HUES64 (cell line): ENCODE data around the gene MCM8.

Source experiments
- H3K27ac ChIP-seq: 2 replicates; pipeline ENCODE4 v1.7.0; 2013; ENCODE audit warnings: low read depth, low read length, inconsistent platforms
- H3K27me3 ChIP-seq: 2 replicates; pipeline ENCODE4 v1.6.1; 2013; ENCODE audit warnings: mild to moderate bottlenecking, low read length; ENCODE audit not compliant: insufficient read depth
- H3K36me3 ChIP-seq: 2 replicates; pipeline ENCODE4 v1.6.1; 2013; ENCODE audit warnings: mild to moderate bottlenecking, low read length; ENCODE audit not compliant: insufficient read depth
- H3K4me1 ChIP-seq: 2 replicates; pipeline ENCODE4 v1.6.1; 2013; ENCODE audit warnings: mild to moderate bottlenecking, low read length, moderate library complexity; ENCODE audit not compliant: insufficient read depth
- H3K4me3 ChIP-seq: 2 replicates; pipeline ENCODE4 v1.5.1; 2013; ENCODE audit warnings: mild to moderate bottlenecking, low read length, moderate library complexity
- H3K9ac ChIP-seq: 2 replicates; pipeline ENCODE4 v1.6.1; 2013; ENCODE audit warnings: mild to moderate bottlenecking, low read depth, low read length
- H3K9me3 ChIP-seq: 2 replicates; pipeline ENCODE4 v1.6.1; 2013; ENCODE audit warnings: low read depth, low read length; ENCODE audit not compliant: insufficient read depth
- WGBS: fragments of 150-250, 120-280 bp; methylation state at CpG from one replicate; pipeline ENCODE4 v1.1.7; 2013; ENCODE audit warnings: missing lambda C conversion rate; 5-methylcytosine and 5-hydroxymethylcytosine counted together

The MCM8 gene

DNA sequence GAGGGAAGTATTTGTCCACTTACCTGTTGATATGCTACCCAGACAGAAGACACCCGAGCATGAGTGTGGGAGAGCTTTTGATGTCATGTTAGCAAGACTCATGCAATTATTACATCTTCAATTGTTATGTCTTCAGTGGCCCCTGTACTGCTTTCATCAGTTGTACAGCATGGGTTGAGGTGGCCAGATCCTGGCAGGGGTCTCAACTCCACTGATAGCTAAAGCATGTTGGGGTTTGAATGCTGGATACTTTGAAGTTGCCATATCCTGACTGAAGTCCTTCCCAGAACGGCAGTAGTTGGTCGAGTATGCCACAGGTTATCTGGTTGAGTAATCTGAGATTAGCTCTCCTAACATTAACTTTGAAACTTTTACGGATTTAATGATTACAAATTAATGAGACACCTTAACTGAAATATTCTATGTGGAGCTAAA, 56.7 kb downstream of the MCM8 start:
- H3K36me3 ChIP-seq: peaks cover 26% of the 10 kb centered on the region
- H3K4me3 ChIP-seq: peak overlapping the region; percentile 92
- no peaks in the 10 kb centered on the region for H3K9me3 ChIP-seq
- peaks cover 22% of the 10 kb centered on the region; the same call in 1 of the 2 replicates for H3K4me1 ChIP-seq
- WGBS: 31% methylated on average over 3 of the region's 4 CpGs
- H3K27ac ChIP-seq: no peak overlapping the region
- peak overlapping the region; percentile 90 for H3K9ac ChIP-seq
- H3K27me3 ChIP-seq: no peaks in the 10 kb centered on the region

- 68% methylated on average over 3 of the region's 3 CpGs for WGBS
- Histone ChIP-seq H3K27ac (no peak overlapping the region), H3K36me3 (peaks cover 31% of the 10 kb centered on the region), H3K4me3 (peak overlapping the region; percentile 92), H3K4me1 (peaks cover 22% of the 10 kb centered on the region; the same call in 1 of the 2 replicates), H3K9me3 (no peaks in the 10 kb centered on the region), H3K9ac (peak overlapping the region; percentile 90; the same call in 1 of the 2 replicates), H3K27me3 (no peaks in the 10 kb centered on the region)
Observed at GRCh38 chr20:6007529-6008103, 57.2 kb downstream of the MCM8 start.

DNA sequence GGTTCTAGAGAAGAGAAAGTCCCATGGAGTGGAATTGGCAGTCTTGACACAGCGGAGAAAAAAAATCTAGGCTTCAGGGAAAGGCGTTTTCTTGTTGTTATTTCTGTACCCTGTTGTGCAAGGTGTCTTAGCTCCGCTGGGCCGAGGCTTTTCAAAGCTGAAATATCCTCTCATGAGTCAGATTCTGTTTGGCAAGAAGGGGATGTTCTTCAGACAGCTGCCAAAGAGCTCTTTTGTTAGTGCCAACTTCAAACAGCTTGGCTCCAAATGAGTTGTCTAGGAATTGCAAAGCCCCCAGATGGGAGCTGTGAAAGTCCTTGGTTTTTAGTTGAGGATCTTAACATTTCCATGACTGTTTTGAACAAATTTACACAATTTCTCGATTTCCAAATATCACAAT, 57.8 kb downstream of the MCM8 start:
- Histone ChIP-seq H3K27ac (no peak overlapping the region), H3K9me3 (no peaks in the 10 kb centered on the region), H3K27me3 (no peaks in the 10 kb centered on the region), H3K4me1 (peaks cover 22% of the 10 kb centered on the region; the same call in 1 of the 2 replicates), H3K9ac (no peak overlapping the region), H3K4me3 (peak overlapping the region; percentile 92), H3K36me3 (peaks cover 37% of the 10 kb centered on the region)
- 87% methylated on average over 5 of the region's 5 CpGs for WGBS

DNA sequence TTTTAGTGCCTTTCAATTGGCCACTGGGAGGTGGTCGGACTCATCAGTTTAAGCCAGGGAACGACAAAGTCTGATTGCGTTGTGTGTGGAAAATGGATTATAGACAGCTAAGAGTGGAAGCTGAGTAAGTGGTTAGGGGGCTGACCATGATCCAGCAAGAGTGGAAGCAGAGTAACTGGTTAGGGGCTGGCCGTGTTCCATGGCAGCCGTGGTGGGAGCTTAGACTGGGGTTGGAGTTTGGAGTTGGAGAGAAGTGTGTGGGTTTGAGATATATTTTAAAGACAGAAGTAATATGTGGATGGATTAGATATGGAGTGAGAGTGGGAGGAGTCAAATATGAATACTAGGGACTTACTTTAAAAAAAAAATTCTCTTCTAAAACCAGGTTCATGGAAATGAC, 61.7 kb downstream of the MCM8 start:
- 93% methylated on average over 5 of the region's 5 CpGs for WGBS
- Histone ChIP-seq H3K4me1 (peaks cover 13% of the 10 kb centered on the region; the same call in 1 of the 2 replicates), H3K36me3 (peaks cover 75% of the 10 kb centered on the region), H3K4me3 (no peak overlapping the region), H3K27ac (no peak overlapping the region), H3K9me3 (no peaks in the 10 kb centered on the region), H3K27me3 (no peaks in the 10 kb centered on the region), H3K9ac (no peak overlapping the region)

- 96% methylated on average over 3 of the region's 3 CpGs for WGBS
- Histone ChIP-seq H3K4me1 (no peaks in the 10 kb centered on the region), H3K4me3 (no peak overlapping the region), H3K36me3 (peaks cover 78% of the 10 kb centered on the region), H3K9ac (no peak overlapping the region), H3K27ac (no peak overlapping the region), H3K9me3 (no peaks in the 10 kb centered on the region), H3K27me3 (no peaks in the 10 kb centered on the region)
Observed at GRCh38 chr20:6014017-6014416, 63.6 kb downstream of the MCM8 start.

DNA sequence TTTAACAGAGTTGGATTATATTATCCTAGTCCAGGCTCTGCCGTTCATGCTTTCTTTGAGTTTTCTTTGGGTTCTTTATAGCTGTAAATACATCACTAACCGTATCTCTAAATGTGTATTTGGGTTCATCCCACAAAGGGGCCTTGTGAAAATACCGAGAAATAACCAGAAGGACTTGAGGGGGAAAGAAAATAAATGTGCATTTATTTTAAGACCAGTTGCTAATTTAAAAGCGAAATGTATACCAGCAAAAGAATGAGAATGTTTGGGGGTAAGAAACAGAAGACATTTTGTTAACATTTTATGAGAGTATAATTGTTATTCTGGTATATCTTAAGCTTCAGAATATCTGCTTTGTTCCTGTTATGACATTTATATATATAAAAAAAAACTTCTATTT, 64.5 kb downstream of the MCM8 start:
- Histone ChIP-seq H3K4me3 (no peak overlapping the region), H3K9ac (no peak overlapping the region), H3K36me3 (peaks cover 72% of the 10 kb centered on the region), H3K27me3 (no peaks in the 10 kb centered on the region), H3K27ac (no peak overlapping the region), H3K4me1 (no peaks in the 10 kb centered on the region), H3K9me3 (no peaks in the 10 kb centered on the region)
- 97% methylated on average over 4 of the region's 4 CpGs for WGBS

GRCh38 chr20:6017467-6017866, 67.0 kb downstream of the MCM8 start:
- Histone ChIP-seq H3K27ac (no peak overlapping the region), H3K9me3 (no peaks in the 10 kb centered on the region), H3K27me3 (no peaks in the 10 kb centered on the region), H3K36me3 (peaks cover 55% of the 10 kb centered on the region), H3K4me1 (no peaks in the 10 kb centered on the region), H3K9ac (no peak overlapping the region), H3K4me3 (no peak overlapping the region)

- Histone ChIP-seq H3K36me3 (peaks cover 55% of the 10 kb centered on the region), H3K27me3 (no peaks in the 10 kb centered on the region)
- 99% methylated on average over 7 of the region's 7 CpGs for WGBS
Observed at GRCh38 chr20:6017880-6018279, 67.4 kb downstream of the MCM8 start.

DNA sequence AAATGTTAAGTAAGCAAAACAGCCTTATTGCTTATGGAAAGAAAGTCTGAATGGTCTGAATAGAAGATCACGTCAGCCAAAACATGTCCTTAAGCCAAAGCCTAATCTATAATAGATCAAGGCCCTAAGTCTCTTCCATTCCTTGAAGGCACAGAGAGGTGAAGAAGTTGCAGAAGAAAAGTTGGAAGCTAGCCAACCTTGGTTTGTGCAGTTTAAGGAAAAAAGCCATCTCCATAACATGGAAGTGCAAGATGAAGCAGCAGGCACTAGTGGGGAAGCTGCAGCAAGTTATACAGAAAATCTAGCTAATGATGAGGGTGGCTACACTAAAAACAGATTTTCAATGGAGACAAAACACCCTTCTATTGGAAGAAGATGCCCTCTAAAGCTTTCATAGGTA, 74.3 kb downstream of the MCM8 start:
- Histone ChIP-seq H3K27ac (no peak overlapping the region), H3K4me3 (no peak overlapping the region), H3K4me1 (no peaks in the 10 kb centered on the region), H3K9me3 (peaks cover 8% of the 10 kb centered on the region), H3K9ac (no peak overlapping the region), H3K27me3 (no peaks in the 10 kb centered on the region), H3K36me3 (peaks cover 50% of the 10 kb centered on the region)
- WGBS: 100% methylated on average over 1 of the region's 1 CpG

More at GRCh38 chr20:6017880-6018279, 67.4 kb downstream of the MCM8 start:
- Histone ChIP-seq H3K9ac (no peak overlapping the region), H3K4me1 (no peaks in the 10 kb centered on the region), H3K9me3 (no peaks in the 10 kb centered on the region), H3K4me3 (no peak overlapping the region), H3K27ac (no peak overlapping the region)

- Histone ChIP-seq H3K9me3 (peaks cover 8% of the 10 kb centered on the region), H3K4me1 (no peaks in the 10 kb centered on the region), H3K36me3 (peaks cover 47% of the 10 kb centered on the region), H3K27ac (no peak overlapping the region), H3K9ac (no peak overlapping the region), H3K27me3 (no peaks in the 10 kb centered on the region), H3K4me3 (no peak overlapping the region)
- WGBS: 98% methylated on average over 3 of the region's 3 CpGs
Observed at GRCh38 chr20:6026051-6026450, 75.6 kb downstream of the MCM8 start.

DNA sequence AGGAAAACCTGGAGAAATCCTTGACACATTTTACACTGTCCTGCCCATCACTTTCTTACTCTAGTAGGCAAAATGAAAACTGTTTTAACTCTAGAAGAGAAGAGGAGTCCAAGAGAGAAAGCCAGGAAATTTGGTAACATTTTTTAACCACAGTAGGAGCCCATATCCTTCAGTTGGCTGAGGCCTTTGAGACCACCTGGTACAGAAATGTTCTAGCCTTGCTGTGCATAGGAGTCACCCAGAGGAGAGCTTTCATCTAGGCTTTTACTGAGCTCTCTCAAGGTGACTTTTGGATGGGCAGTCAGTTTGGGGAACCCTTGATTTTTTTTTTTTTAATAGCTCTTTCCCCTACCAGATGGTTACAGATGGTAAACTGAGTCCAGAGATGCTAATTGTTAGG, 78.4 kb downstream of the MCM8 start:
- no peaks in the 10 kb centered on the region for H3K27me3 ChIP-seq
- H3K9me3 ChIP-seq: peaks cover 8% of the 10 kb centered on the region
- peaks cover 53% of the 10 kb centered on the region for H3K36me3 ChIP-seq
- no peak overlapping the region for H3K4me3 ChIP-seq
- H3K4me1 ChIP-seq: no peaks in the 10 kb centered on the region
- no peak overlapping the region for H3K27ac ChIP-seq
- no peak overlapping the region for H3K9ac ChIP-seq

DNA sequence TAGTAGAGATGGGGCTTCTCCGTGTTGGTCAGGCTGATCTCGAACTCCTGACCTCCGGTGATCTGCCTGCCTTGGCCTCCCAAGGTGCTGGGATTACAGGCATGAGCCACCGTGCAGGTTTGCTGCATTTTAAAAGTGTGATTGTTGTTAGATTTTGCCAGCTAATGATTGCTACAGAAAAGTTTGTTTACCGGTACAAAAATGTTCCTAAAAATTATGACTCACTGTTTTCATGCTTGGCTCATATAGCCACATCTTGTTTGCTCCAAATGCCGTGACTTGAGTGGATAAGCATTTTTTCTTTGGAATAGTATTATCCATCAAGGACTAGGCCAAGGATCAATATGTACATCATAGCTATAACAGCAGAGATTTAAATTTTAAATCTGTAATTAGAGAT, 79.1 kb downstream of the MCM8 start:
- no peak overlapping the region for H3K4me3 ChIP-seq
- WGBS: 95% methylated on average over 5 of the region's 6 CpGs
- no peak overlapping the region for H3K27ac ChIP-seq
- H3K9me3 ChIP-seq: peaks cover 8% of the 10 kb centered on the region
- H3K27me3 ChIP-seq: no peaks in the 10 kb centered on the region
- H3K4me1 ChIP-seq: no peaks in the 10 kb centered on the region
- no peak overlapping the region for H3K9ac ChIP-seq
- H3K36me3 ChIP-seq: peaks cover 53% of the 10 kb centered on the region
